ENCODE measurements around the gene NRXN3. TPM values are rescaled to one million over a fixed set of nuclear protein-coding genes. Genes with fewer than 3 reads are reported as not detected.
"Not testable (repeated sequence)": the region's sequence is repeated elsewhere in the genome, so short reads cannot be mapped to it uniquely, and the experiment has no call there.

The NRXN3 gene
- total RNA-seq, 2 donors from 2014 or later, result 1.3 to 2.3 TPM

DNA sequence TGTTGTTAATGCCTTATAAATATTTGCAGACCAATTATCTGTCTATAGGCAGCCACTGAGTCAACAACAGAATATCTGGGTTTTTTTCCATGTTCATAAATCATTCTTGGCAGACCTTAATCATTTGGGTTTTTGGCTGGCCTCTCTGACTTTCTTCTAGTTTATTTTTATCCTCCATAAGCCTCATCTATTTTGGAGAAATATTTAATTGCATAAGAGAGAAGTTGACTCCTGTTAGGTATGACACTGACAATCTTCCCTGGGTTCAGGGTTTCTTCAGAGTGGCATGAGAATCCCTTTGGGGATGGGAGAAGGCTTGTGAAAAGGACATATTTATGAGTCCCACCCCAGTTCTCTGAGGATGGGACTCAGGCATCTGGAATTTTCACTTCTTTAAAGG lies 299.8 kb downstream of the NRXN3 start:
- intact Hi-C loops (cut with DNase I), result no loop called here

DNA sequence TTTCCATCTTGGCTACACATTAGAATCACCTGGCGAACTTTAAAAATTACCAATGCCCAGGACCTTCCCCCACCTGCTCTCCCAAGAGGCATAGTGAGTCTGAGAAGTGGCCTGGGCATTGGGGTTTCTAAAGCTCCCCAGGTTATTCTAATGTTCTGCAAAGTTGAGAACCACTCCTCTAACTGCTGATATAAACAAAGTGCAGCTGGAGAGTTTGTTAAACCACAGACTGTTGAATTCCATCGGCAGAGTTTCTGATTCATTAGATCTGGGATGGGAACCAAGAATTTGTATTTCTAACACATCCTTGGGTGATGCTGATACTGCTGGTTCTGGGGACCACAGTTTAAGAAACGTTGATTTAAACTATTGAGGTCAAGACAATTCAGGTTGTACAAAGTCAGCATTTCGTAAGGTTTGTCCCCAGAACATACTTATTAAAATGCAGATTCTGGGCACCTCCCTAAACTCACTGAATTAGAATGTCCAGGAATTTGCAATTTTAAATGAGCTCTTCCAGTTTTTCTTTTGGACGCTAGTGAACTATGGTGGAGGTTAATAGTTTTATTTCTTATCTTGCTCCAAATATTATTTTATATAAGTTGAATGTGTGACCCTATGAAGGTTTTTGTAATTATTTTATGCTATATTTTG lies 309.1 kb downstream of the NRXN3 start:
- DNase-seq (no peak), ATAC-seq (no peak)
- H3K27ac ChIP-seq, result no peak overlapping the region
- no peaks in the 10 kb centered on the region for H3K36me3 ChIP-seq (replicated peaks in 1 of 2; ENCODE audit: insufficient read depth in 1 of 2, low read depth in 2 of 2)
- H3K4me1 ChIP-seq, result no peaks in the 10 kb centered on the region
- H3K27me3 ChIP-seq, result no peaks in the 10 kb centered on the region
- intact Hi-C loops (cut with DNase I), result no loop called here
- no peaks in the 10 kb centered on the region for H3K9me3 ChIP-seq
- no peak overlapping the region for H3K4me3 ChIP-seq
- TF ChIP-seq, protein P1, sequence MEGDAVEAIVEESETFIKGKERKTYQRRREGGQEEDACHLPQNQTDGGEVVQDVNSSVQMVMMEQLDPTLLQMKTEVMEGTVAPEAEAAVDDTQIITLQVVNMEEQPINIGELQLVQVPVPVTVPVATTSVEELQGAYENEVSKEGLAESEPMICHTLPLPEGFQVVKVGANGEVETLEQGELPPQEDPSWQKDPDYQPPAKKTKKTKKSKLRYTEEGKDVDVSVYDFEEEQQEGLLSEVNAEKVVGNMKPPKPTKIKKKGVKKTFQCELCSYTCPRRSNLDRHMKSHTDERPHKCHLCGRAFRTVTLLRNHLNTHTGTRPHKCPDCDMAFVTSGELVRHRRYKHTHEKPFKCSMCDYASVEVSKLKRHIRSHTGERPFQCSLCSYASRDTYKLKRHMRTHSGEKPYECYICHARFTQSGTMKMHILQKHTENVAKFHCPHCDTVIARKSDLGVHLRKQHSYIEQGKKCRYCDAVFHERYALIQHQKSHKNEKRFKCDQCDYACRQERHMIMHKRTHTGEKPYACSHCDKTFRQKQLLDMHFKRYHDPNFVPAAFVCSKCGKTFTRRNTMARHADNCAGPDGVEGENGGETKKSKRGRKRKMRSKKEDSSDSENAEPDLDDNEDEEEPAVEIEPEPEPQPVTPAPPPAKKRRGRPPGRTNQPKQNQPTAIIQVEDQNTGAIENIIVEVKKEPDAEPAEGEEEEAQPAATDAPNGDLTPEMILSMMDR (IDR thresholded peaks at IDR 0.05), result no peak
- no peak for TF ChIP-seq POLR2A (IDR thresholded peaks at IDR 0.05)
- WGBS, 2 donors, result 58 to 68% methylated on average over 5 of the region's 5 CpGs

More for the DNA sequence above, 299.8 kb downstream of the NRXN3 start:
- H3K36me3 ChIP-seq (replicated peaks in 1 of 2; ENCODE audit: insufficient read depth in 1 of 2, low read depth in 2 of 2), result no peaks in the 10 kb centered on the region
- H3K4me3 ChIP-seq, result no peak overlapping the region
- TF ChIP-seq, protein P1 (IDR thresholded peaks at IDR 0.05), result no peak
- no peak for TF ChIP-seq POLR2A (IDR thresholded peaks at IDR 0.05)
- H3K4me1 ChIP-seq, result no peaks in the 10 kb centered on the region
- H3K27me3 ChIP-seq, result no peaks in the 10 kb centered on the region
- ATAC-seq (no peak), DNase-seq (no peak)
- H3K9me3 ChIP-seq, result no peaks in the 10 kb centered on the region
- no peak overlapping the region for H3K27ac ChIP-seq

DNA sequence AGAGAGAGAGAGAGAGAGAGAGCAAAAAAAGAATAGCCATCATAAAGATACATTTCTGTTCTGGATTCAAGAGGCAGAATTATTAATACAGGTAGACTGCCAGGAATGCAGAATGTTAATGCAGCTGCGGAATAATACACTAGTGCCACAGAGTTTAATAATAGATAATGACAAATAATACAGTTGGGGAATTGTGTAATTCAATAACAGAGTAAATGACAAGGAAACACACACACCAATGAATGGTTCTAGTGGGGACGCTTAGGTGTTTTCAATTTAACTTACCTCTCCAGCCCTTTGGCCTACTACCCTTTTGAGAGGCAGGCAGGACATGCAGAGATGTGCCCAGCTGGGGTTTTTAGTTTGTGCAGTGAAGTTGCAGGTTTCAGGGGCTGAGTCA lies 313.9 kb downstream of the NRXN3 start:
- intact Hi-C loops (cut with DNase I), result no loop called here
- no peaks in the 10 kb centered on the region for H3K9me3 ChIP-seq
- H3K27me3 ChIP-seq, result no peaks in the 10 kb centered on the region
- no peak overlapping the region for H3K27ac ChIP-seq
- no peak overlapping the region for H3K4me3 ChIP-seq
- H3K36me3 ChIP-seq (replicated peaks in 1 of 2; ENCODE audit: insufficient read depth in 1 of 2, low read depth in 2 of 2), result no peaks in the 10 kb centered on the region
- no peak for DNase-seq
- ATAC-seq, result no peak
- 49 to 75% methylated on average over 2 of the region's 2 CpGs for WGBS, 2 donors
- no peaks in the 10 kb centered on the region for H3K4me1 ChIP-seq
- no peak for TF ChIP-seq POLR2A (IDR thresholded peaks at IDR 0.05)
- TF ChIP-seq, protein P1 (IDR thresholded peaks at IDR 0.05), result no peak

DNA sequence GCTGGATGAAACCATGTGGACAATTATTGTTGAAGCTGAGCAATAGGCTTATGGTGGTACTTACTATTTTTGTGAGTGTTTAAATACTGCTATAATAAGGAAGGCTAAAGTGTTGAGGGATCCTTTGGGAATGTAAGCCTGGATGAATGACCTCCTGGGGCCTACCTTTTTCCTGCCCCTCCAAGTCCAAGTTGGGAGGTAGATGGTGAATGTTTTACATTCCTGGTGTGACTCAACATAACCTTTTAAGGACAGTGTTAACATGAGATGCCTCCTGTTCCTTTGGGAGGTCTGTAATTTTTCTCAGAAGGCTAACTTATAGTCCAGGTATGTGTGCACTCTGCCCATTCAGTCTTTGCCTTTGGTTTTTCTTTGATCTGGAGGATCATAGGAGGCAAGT lies 315.9 kb downstream of the NRXN3 start:
- H3K9me3 ChIP-seq, result no peaks in the 10 kb centered on the region
- H3K4me3 ChIP-seq, result no peak overlapping the region
- TF ChIP-seq, protein P1 (IDR thresholded peaks at IDR 0.05), result no peak
- TF ChIP-seq POLR2A (IDR thresholded peaks at IDR 0.05), result no peak
- no peaks in the 10 kb centered on the region for H3K4me1 ChIP-seq
- H3K27me3 ChIP-seq, result no peaks in the 10 kb centered on the region
- ATAC-seq (no peak), DNase-seq (no peak)
- H3K36me3 ChIP-seq (replicated peaks in 1 of 2; ENCODE audit: insufficient read depth in 1 of 2, low read depth in 2 of 2), result no peaks in the 10 kb centered on the region
- no peak overlapping the region for H3K27ac ChIP-seq
- intact Hi-C loops (cut with DNase I), result no loop called here

DNA sequence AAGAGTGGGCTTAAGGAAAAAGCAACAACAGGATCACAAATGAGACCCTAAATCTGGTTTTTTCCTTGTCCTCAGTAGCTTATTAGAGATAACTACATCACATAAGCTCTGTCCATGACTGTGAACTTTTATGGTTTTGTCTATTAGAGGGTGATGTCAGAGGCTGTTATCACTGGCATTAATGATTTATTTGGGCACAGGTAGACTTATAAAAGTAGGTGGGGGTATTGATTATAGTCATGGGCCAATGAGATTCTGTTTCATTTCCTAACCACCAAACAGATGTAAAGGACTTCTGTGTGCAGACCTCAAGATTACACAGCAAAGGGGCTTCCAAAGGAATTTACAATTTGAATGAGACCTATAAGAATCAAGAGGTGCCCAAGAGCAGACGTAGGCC lies 316.4 kb downstream of the NRXN3 start:
- intact Hi-C loops (cut with DNase I), result no loop called here
- 68 to 87% methylated on average over 1 of the region's 1 CpG for WGBS, 2 donors
- H3K4me3 ChIP-seq, result no peak overlapping the region
- no peaks in the 10 kb centered on the region for H3K9me3 ChIP-seq
- no peak for ATAC-seq
- H3K36me3 ChIP-seq (replicated peaks in 1 of 2; ENCODE audit: insufficient read depth in 1 of 2, low read depth in 2 of 2), result no peaks in the 10 kb centered on the region
- no peak for DNase-seq
- H3K27ac ChIP-seq, result no peak overlapping the region
- TF ChIP-seq, protein P1 (IDR thresholded peaks at IDR 0.05), result no peak
- no peak for TF ChIP-seq POLR2A (IDR thresholded peaks at IDR 0.05)
- no peaks in the 10 kb centered on the region for H3K27me3 ChIP-seq
- no peaks in the 10 kb centered on the region for H3K4me1 ChIP-seq

DNA sequence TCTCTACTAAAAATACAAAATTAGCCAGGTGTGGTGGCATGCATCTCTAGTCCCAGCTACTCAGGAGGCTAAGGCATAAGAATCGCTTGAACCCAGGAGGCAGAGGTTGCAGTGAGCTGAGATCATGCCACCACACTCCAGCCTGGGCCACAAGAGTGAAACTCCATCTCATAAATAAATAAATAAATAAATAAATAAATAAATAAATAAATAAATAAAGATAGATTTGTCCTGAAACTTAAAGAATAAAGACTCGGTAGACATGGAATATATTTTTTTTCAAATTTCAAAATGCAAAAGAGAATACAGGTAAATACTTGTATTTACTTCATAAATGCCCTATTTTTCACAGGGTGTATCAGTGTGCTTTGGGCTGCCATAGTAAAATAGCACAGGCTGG lies 317.4 kb downstream of the NRXN3 start:
- ATAC-seq; H3K27me3 ChIP-seq; H3K4me1 ChIP-seq; H3K9me3 ChIP-seq; intact Hi-C loops (cut with DNase I); H3K36me3 ChIP-seq (replicated peaks in 1 of 2; ENCODE audit: insufficient read depth in 1 of 2, low read depth in 2 of 2); H3K4me3 ChIP-seq; H3K27ac ChIP-seq; DNase-seq: not testable (repeated sequence)
- 57 to 59% methylated on average over 2 of the region's 2 CpGs for WGBS, 2 donors

Measured in body of pancreas (tissue), 4 donors.